ENCODE results near the gene PPARA. TPM values are rescaled to one million over a fixed set of nuclear protein-coding genes. Genes with fewer than 3 reads are reported as not detected.

Gene PPARA
- total RNA-seq, 1 experiment from 2014 or later, result 7.7 TPM

DNA sequence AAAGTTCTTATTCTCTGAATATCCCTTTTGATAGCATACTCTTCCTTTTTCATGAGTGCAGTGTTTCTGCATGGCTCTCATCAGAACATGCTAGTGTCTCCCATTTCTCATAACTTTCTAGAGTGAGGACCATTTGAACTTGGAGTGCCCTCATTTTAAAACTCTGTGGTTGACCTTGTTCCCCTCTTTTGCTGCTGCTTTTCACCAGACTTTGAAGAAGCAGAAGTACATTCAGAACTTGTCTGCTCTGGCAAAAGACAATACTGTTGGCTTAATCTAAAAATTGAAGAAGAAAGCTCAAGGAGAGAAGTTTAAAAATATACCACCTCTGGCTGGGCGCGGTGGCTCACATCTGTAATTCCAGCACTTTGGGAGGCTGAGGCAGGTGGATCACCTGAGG lies 35.0 kb downstream of the PPARA start:
- H3K27ac ChIP-seq (ENCODE audit: low read length), result no peak overlapping the region
- H3K36me3 ChIP-seq (ENCODE audit: low read depth, low read length), result no peaks in the 10 kb centered on the region
- TF ChIP-seq, protein P1, sequence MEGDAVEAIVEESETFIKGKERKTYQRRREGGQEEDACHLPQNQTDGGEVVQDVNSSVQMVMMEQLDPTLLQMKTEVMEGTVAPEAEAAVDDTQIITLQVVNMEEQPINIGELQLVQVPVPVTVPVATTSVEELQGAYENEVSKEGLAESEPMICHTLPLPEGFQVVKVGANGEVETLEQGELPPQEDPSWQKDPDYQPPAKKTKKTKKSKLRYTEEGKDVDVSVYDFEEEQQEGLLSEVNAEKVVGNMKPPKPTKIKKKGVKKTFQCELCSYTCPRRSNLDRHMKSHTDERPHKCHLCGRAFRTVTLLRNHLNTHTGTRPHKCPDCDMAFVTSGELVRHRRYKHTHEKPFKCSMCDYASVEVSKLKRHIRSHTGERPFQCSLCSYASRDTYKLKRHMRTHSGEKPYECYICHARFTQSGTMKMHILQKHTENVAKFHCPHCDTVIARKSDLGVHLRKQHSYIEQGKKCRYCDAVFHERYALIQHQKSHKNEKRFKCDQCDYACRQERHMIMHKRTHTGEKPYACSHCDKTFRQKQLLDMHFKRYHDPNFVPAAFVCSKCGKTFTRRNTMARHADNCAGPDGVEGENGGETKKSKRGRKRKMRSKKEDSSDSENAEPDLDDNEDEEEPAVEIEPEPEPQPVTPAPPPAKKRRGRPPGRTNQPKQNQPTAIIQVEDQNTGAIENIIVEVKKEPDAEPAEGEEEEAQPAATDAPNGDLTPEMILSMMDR (conservative IDR thresholded peaks at IDR 0.05; ENCODE audit: low read depth, low read length), result no peak
- no peak for TF ChIP-seq EZH2phosphoT487 (IDR thresholded peaks at IDR 0.05; ENCODE audit: borderline replicate concordance, low read length)
- no peak for TF ChIP-seq EZH2 (IDR thresholded peaks at IDR 0.05; ENCODE audit: low read length, unreplicated experiment)
- no peaks in the 10 kb centered on the region for H3F3A ChIP-seq (ENCODE audit: low read length, unreplicated experiment)
- no peaks in the 10 kb centered on the region for H3K9me3 ChIP-seq (ENCODE audit: low read length)
- no peak overlapping the region for H3K9ac ChIP-seq (ENCODE audit: low read length)
- CTCF ChIA-PET, result no interaction called here
- BruUV-seq (replicated peaks), result no TSS peak
- POLR2A ChIA-PET (ENCODE audit: unreplicated experiment), result no interaction called here
- no peak overlapping the region for H2AFZ ChIP-seq (ENCODE audit: low read length)
- no peak for ATAC-seq
- no peak overlapping the region for H3K4me3 ChIP-seq (ENCODE audit: low read length)
- no peak for DNase-seq
- intact Hi-C loops (cut with micrococcal nuclease), result no loop called here
- H3K79me2 ChIP-seq (ENCODE audit: low read length), result no peaks in the 10 kb centered on the region
- no peaks in the 10 kb centered on the region for H3K4me1 ChIP-seq (ENCODE audit: insufficient read depth, low read length)
- no peaks in the 10 kb centered on the region for H3K27me3 ChIP-seq (ENCODE audit: low read length)
- H3K4me2 ChIP-seq (ENCODE audit: low read length), result no peak overlapping the region
- H3K9me2 ChIP-seq (replicated peaks; ENCODE audit: low read length), result no peaks in the 10 kb centered on the region
- no peaks in the 10 kb centered on the region for H4K20me1 ChIP-seq (ENCODE audit: low read length)

DNA sequence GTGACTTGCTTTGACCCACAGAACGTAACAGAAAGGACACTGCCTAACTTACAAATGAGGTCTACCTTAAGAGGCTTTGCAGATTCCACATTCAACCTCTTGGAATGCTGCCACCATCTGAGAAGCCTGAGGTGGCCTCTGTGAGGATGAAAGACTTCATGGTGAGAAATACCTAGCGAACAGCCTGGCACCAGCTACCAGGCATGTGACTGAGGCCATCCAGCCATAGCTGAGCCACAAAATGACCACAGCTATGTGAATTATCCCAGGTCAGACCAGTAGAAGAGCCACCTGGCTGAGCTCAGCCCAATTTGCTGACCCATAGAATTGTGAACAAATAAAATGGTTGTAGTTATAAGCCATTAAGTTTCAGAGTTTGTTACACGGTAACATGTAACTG lies 37.5 kb downstream of the PPARA start:
- no peak for DNase-seq
- ChIA-PET POLR2A (ENCODE audit: unreplicated experiment) (no interaction called here), CTCF (no interaction called here)
- intact Hi-C loops (cut with micrococcal nuclease), result no loop called here
- no TSS peak for BruUV-seq (replicated peaks)
- no peaks in the 10 kb centered on the region for H3K9me3 ChIP-seq (ENCODE audit: low read length)
- H4K20me1 ChIP-seq (ENCODE audit: low read length), result no peaks in the 10 kb centered on the region
- H3F3A ChIP-seq (ENCODE audit: low read length, unreplicated experiment), result no peaks in the 10 kb centered on the region
- no peak overlapping the region for H3K27ac ChIP-seq (ENCODE audit: low read length)
- H3K27me3 ChIP-seq (ENCODE audit: low read length), result no peaks in the 10 kb centered on the region
- no peak for TF ChIP-seq EZH2 (IDR thresholded peaks at IDR 0.05; ENCODE audit: low read length, unreplicated experiment)
- TF ChIP-seq, protein P1 (conservative IDR thresholded peaks at IDR 0.05; ENCODE audit: low read depth, low read length), result no peak
- TF ChIP-seq EZH2phosphoT487 (IDR thresholded peaks at IDR 0.05; ENCODE audit: borderline replicate concordance, low read length), result no peak
- no peak for ATAC-seq
- H2AFZ ChIP-seq (ENCODE audit: low read length), result no peak overlapping the region
- no peaks in the 10 kb centered on the region for H3K36me3 ChIP-seq (ENCODE audit: low read depth, low read length)
- H3K9me2 ChIP-seq (replicated peaks; ENCODE audit: low read length), result no peaks in the 10 kb centered on the region
- H3K79me2 ChIP-seq (ENCODE audit: low read length), result no peaks in the 10 kb centered on the region
- H3K4me2 ChIP-seq (ENCODE audit: low read length), result no peak overlapping the region
- H3K4me3 ChIP-seq (ENCODE audit: low read length), result no peak overlapping the region
- no peaks in the 10 kb centered on the region for H3K4me1 ChIP-seq (ENCODE audit: insufficient read depth, low read length)
- H3K9ac ChIP-seq (ENCODE audit: low read length), result no peak overlapping the region

DNA sequence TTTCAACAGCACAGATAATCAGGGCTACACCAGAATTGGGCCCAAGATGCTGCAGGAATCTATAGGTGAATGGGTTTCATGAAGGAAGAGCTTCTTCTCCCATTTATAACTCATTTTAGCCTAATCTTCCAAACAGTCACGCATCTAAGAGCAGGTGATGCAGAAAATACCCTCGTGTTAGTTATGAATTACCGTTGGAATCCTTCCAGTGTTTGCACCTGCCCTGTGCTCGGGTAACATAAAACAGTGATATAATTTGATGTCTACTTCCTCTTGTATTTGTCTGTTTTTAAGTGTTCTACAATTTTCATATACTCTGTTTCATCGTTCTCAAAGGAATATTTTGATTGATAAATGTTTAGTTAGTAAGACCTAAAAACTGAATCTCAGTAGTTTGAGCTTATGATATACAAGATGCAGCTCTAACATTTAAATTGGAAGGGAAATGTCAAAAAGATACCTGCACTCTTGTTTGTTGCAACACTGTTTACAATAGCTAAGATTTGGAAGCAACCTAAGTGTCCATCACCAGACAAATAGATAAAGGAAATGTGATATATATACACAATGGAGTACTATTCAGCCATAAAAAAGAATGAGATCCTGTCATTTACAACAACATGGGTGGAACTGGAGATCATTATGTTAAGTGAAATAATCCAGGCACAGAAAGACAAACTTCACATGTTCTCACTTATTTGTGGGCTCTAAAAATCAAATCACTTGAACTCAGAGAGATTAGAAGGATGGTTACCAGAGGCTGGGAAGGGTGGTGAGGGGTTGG lies 42.1 kb downstream of the PPARA start:
- Histone ChIP-seq H3K36me3 (ENCODE audit: low read depth, low read length) (no peaks in the 10 kb centered on the region), H3K27ac (ENCODE audit: low read length) (no peak overlapping the region), H3K9ac (ENCODE audit: low read length) (no peak overlapping the region), H3K9me2 (replicated peaks; ENCODE audit: low read length) (no peaks in the 10 kb centered on the region), H3F3A (ENCODE audit: low read length, unreplicated experiment) (no peaks in the 10 kb centered on the region), H3K4me1 (ENCODE audit: insufficient read depth, low read length) (no peaks in the 10 kb centered on the region), H3K4me2 (ENCODE audit: low read length) (no peak overlapping the region), H3K4me3 (ENCODE audit: low read length) (no peak overlapping the region), H3K9me3 (ENCODE audit: low read length) (no peaks in the 10 kb centered on the region), H4K20me1 (ENCODE audit: low read length) (no peaks in the 10 kb centered on the region), H3K79me2 (ENCODE audit: low read length) (no peaks in the 10 kb centered on the region), H2AFZ (ENCODE audit: low read length) (no peak overlapping the region), H3K27me3 (ENCODE audit: low read length) (no peaks in the 10 kb centered on the region)
- TF ChIP-seq EZH2 (IDR thresholded peaks at IDR 0.05; ENCODE audit: low read length, unreplicated experiment) (no peak), EZH2phosphoT487 (IDR thresholded peaks at IDR 0.05; ENCODE audit: borderline replicate concordance, low read length) (no peak)
- TF ChIP-seq, protein P1 (conservative IDR thresholded peaks at IDR 0.05; ENCODE audit: low read depth, low read length), result no peak
- CTCF ChIA-PET, result no interaction called here
- ATAC-seq, result no peak
- intact Hi-C loops (cut with micrococcal nuclease), result no loop called here
- DNase-seq, result no peak
- POLR2A ChIA-PET (ENCODE audit: unreplicated experiment), result no interaction called here
- no TSS peak for BruUV-seq (replicated peaks)
